B cell (primary cell): ENCODE data around the gene GCNT4. TPM values are rescaled to one million over a fixed set of nuclear protein-coding genes. Genes with fewer than 3 reads are reported as not detected.

Experiments
- ATAC-seq: fragments of 200-7000 bp; cut with Tn5 transposase; one replicate; pipeline ENCODE4 v1.10.0; 2021; ENCODE audit warnings: low read depth, mild to moderate bottlenecking, moderate number of reproducible peaks, moderate library complexity
- CTCF ChIA-PET: fragments of 350-600 bp; sonication (Branson Sonifier 250); formaldehyde crosslinking; loops from one replicate; lab custom pipeline; 2021; ENCODE audit warnings: antibody characterized with exemption, inconsistent platforms; lab: Charles Lee
- POLR2A ChIA-PET: fragments of 350-600 bp; sonication (Branson Sonifier 250); formaldehyde crosslinking; loops from one replicate; lab custom pipeline; 2021; ENCODE audit warnings: antibody characterized with exemption; lab: Charles Lee
- DNase-seq: peaks from one replicate; pipeline ENCODE4 v3.0.0; 2013
- H2AFZ ChIP-seq: 2 replicates; pipeline ENCODE4 v1.6.1; 2012; ENCODE audit warnings: mild to moderate bottlenecking, low read depth, low read length; ENCODE audit not compliant: insufficient read depth, poor library complexity, severe bottlenecking
- H3K27ac ChIP-seq, 2 donors: 1 replicate in 1 of 2; 2 replicates in 1 of 2; pipeline ENCODE4 v1.5.1; 2012 to 2013; ENCODE audit warnings: low read length in 2 of 2, mild to moderate bottlenecking in 2 of 2, moderate library complexity in 1 of 2
- H3K27me3 ChIP-seq, 4 experiments: fragments of 200-600 bp in 1 of 4; sonication (generic) in 1 of 4; replicated peaks in 1 of 4; 1 replicate in 2 of 4; 2 replicates in 2 of 4; pipeline versions ENCODE4 v1.6.1 to v1.7.0; 2013 to 2016; ENCODE audit warnings: low read length in 3 of 4, mild to moderate bottlenecking in 2 of 4, mixed read lengths in 1 of 4, moderate library complexity in 1 of 4; ENCODE audit not compliant: insufficient read depth in 4 of 4, control insufficient read depth in 3 of 4; ENCODE audit errors: control extremely low read depth in 1 of 4
- H3K36me3 ChIP-seq, 2 experiments: replicated peaks in 1 of 2; 1 replicate in 1 of 2; 2 replicates in 1 of 2; pipeline versions ENCODE4 v1.6.1 to v1.7.1; 2013; ENCODE audit warnings: low read length in 1 of 2; ENCODE audit not compliant: insufficient read depth in 2 of 2, control insufficient read depth in 1 of 2; ENCODE audit errors: control extremely low read depth in 1 of 2, extremely low read depth in 1 of 2
- H3K4me1 ChIP-seq, 2 donors: fragments of 200-600 bp in 1 of 2; sonication (generic) in 1 of 2; 1 replicate in 1 of 2; 2 replicates in 1 of 2; pipeline versions ENCODE4 v1.5.1 to v1.6.1; 2013 to 2017; ENCODE audit warnings: low read length in 2 of 2; ENCODE audit not compliant: control insufficient read depth in 2 of 2, insufficient read depth in 2 of 2
- H3K4me2 ChIP-seq: replicated peaks from 2 replicates; pipeline ENCODE3; 2012; ENCODE audit warnings: mild to moderate bottlenecking, low read depth, low read length; ENCODE audit not compliant: poor library complexity, severe bottlenecking
- H3K4me3 ChIP-seq, 5 experiments: fragments of 200-600 bp in 1 of 5; sonication (generic) in 1 of 5; 1 replicate in 3 of 5; 2 replicates in 2 of 5; pipeline versions ENCODE4 v1.5.1 to v1.7.0; 2011 to 2016; ENCODE audit warnings: low read length in 4 of 5, mild to moderate bottlenecking in 4 of 5, low read depth in 2 of 5, control low read depth in 1 of 5, moderate library complexity in 1 of 5; ENCODE audit not compliant: insufficient read depth in 1 of 5; ENCODE audit errors: control extremely low read depth in 1 of 5, extremely low read depth in 1 of 5
- H3K79me2 ChIP-seq: fragments of 200-600 bp; sonication (generic); one replicate; pipeline ENCODE4 v1.6.0; 2016; ENCODE audit warnings: low read length; ENCODE audit not compliant: control insufficient read depth, insufficient read depth
- H3K9ac ChIP-seq: fragments of 200-600 bp; sonication (generic); 2 replicates; pipeline ENCODE4 v1.6.1; 2017; ENCODE audit warnings: mild to moderate bottlenecking, low read length, moderate library complexity
- H3K9me3 ChIP-seq, 3 donors: one replicate each; pipeline versions ENCODE4 v1.6.1 to v1.7.1; 2013; ENCODE audit warnings: low read length in 2 of 3; ENCODE audit not compliant: control insufficient read depth in 2 of 3, insufficient read depth in 1 of 3; ENCODE audit errors: control extremely low read depth in 1 of 3
- H4K20me1 ChIP-seq: 2 replicates; pipeline ENCODE4 v1.6.0; 2012; ENCODE audit warnings: mild to moderate bottlenecking, low read length; ENCODE audit not compliant: insufficient read depth, control insufficient read depth, poor library complexity, severe bottlenecking
- H3K27ac Mint-ChIP-seq: one replicate; pipeline ENCODE4 v1.8.0; 2021; ENCODE audit warnings: mixed read lengths
- H3K27me3 Mint-ChIP-seq: one replicate; pipeline ENCODE4 v1.8.0; 2021; ENCODE audit warnings: mixed read lengths
- H3K4me1 Mint-ChIP-seq: one replicate; pipeline ENCODE4 v1.8.0; 2021; ENCODE audit warnings: mixed read lengths
- H3K4me3 Mint-ChIP-seq: one replicate; pipeline ENCODE4 v1.8.0; 2021; ENCODE audit warnings: mixed read lengths
- H3K9me3 Mint-ChIP-seq: one replicate; pipeline ENCODE4 v1.8.0; 2022; ENCODE audit warnings: mixed read lengths; ENCODE audit not compliant: insufficient read depth
- EZH2 ChIP-seq: IDR thresholded peaks from 2 replicates; pipeline ENCODE4 v1.6.1; 2012; ENCODE audit warnings: borderline replicate concordance, low read depth, mild to moderate bottlenecking, moderate library complexity, low read length; ENCODE audit not compliant: insufficient read depth, poor library complexity, severe bottlenecking
- WGBS: methylation state at CpG from one replicate; pipeline ENCODE4 v1.1.5; 2013; ENCODE audit warnings: missing lambda C conversion rate; ENCODE audit not compliant: insufficient coverage; 5-methylcytosine and 5-hydroxymethylcytosine counted together
- intact Hi-C: fragments of 100-400 bp; cut with micrococcal nuclease; formaldehyde crosslinking; loops from one replicate; pipeline ENCODE4 v1.10.0; 2022
- polyA plus RNA-seq: library from polyadenylated mRNA; depleted of rRNA; stranded (reverse); fragments of >200 nt; gene quantifications from 2 replicates; pipeline ENCODE4 v1.2.3, GENCODE V29; 2012
- total RNA-seq, 2 donors: library from RNA; stranded (reverse); fragments of 120-200 nt in 1 of 2; gene quantifications; 1 replicate in 1 of 2; 2 replicates in 1 of 2; pipeline versions ENCODE4 v1.2.3 to v1.2.4, GENCODE V29; 2013 to 2022
- TF ChIP-seq, protein P1 (sequence below): fragments of 200-600 bp; IDR thresholded peaks from one replicate; pipeline ENCODE4 v1.8.0; 2022; ENCODE audit warnings: antibody characterized with exemption, mild to moderate bottlenecking

GCNT4 gene
- total and polyA plus RNA-seq, 2 donors (not counting 1 experiment from before 2014, with no cell fraction given), result 0.01 TPM; not detected in 1

DNA sequence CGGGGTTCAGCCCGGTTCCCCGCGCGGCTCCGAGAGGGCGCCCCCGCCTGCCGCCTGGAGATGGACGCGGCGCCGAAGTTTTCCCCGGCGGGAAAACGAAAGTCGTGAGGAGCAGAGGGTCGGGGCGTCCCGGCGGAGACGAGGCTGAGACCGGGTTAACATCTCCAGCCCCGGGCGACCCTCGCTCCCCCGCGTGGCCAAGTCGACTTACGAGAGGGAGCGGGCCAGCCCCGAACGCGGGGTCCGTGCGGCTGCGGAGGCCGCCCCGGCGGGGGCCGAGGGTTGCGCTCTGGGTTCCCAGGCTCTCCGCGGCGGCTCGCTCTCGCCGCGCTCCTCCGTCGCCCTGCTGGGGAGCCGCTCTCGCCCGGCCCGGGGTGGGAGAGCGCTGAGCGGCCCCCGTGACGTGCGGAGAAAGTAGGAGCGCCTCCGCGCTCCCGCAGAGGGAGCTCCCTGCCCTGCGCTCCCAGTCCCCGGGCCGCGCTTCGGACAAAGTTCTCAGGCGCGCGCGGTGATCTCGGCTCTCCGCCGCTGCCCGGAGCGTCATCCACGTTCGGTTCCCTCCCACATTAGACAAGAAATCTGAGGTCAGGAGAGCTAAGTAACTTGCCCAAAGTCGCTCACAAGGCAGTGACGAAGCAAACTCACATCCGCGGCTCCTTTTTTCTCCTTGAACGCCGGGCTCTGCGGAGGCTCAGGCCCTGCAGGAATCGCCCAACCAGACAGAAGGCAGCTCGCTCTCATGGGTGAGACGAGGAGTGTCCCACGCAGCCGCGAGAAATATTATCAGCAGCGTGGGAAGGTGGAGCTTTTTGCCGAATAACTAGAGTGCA is 1.2 kb upstream of the GCNT4 start:
- peak overlapping the region in 3 of 5 experiments; percentile 44 to 57 (median 55) for H3K4me3 ChIP-seq
- ATAC-seq (no peak), DNase-seq (peak; percentile 19)
- no peaks in the 10 kb centered on the region for H3K79me2 ChIP-seq
- peaks cover 0 to 49% (median 13%) of the 10 kb centered on the region in 4 experiments for H3K27me3 ChIP-seq
- TF ChIP-seq, protein P1, sequence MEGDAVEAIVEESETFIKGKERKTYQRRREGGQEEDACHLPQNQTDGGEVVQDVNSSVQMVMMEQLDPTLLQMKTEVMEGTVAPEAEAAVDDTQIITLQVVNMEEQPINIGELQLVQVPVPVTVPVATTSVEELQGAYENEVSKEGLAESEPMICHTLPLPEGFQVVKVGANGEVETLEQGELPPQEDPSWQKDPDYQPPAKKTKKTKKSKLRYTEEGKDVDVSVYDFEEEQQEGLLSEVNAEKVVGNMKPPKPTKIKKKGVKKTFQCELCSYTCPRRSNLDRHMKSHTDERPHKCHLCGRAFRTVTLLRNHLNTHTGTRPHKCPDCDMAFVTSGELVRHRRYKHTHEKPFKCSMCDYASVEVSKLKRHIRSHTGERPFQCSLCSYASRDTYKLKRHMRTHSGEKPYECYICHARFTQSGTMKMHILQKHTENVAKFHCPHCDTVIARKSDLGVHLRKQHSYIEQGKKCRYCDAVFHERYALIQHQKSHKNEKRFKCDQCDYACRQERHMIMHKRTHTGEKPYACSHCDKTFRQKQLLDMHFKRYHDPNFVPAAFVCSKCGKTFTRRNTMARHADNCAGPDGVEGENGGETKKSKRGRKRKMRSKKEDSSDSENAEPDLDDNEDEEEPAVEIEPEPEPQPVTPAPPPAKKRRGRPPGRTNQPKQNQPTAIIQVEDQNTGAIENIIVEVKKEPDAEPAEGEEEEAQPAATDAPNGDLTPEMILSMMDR, result no peak
- TF ChIP-seq EZH2, result no peak
- peak overlapping the region; percentile 60 for H2AFZ ChIP-seq
- POLR2A ChIA-PET, result no interaction called here
- Mint-ChIP-seq H3K4me1 (peaks cover 14% of the 10 kb centered on the region), H3K27me3 (peaks cover 72% of the 10 kb centered on the region), H3K4me3 (peak overlapping the region; percentile 75), H3K9me3 (no peaks in the 10 kb centered on the region), H3K27ac (no peak overlapping the region)
- H3K4me1 ChIP-seq, result peaks cover 11 to 13% of the 10 kb centered on the region in 2 donors
- no peaks in the 10 kb centered on the region for H3K9me3 ChIP-seq
- no peaks in the 10 kb centered on the region for H4K20me1 ChIP-seq
- intact Hi-C loops, result no loop called here
- peak overlapping the region; percentile 78 for H3K4me2 ChIP-seq
- no peak overlapping the region for H3K27ac ChIP-seq
- 1% methylated on average over 95 of the region's 95 CpGs for WGBS
- CTCF ChIA-PET, result no interaction called here
- H3K9ac ChIP-seq, result peak overlapping the region; percentile 49
- no peaks in the 10 kb centered on the region for H3K36me3 ChIP-seq

DNA sequence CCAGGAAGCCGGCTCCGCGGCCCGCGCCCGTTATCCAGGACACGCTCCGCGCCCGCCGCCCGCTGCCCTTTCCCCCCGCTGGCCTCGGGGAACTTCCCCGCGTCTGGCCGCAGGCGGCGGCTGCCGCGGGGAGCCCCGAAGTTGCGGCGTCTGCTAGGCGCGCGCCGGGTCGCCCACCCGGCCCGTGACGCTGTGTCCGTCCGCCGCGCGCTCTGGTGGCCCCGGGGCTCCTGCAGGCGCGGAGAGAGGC is 621 bp upstream of the GCNT4 start:
- no peaks in the 10 kb centered on the region for H3K9me3 Mint-ChIP-seq
- H3K4me1 Mint-ChIP-seq, result peaks cover 14% of the 10 kb centered on the region
- ChIA-PET POLR2A (no interaction called here), CTCF (no interaction called here)
- Histone ChIP-seq H3K27me3 (peaks cover 0 to 50% (median 13%) of the 10 kb centered on the region in 4 experiments), H3K9me3 (no peaks in the 10 kb centered on the region), H4K20me1 (no peaks in the 10 kb centered on the region), H3K79me2 (no peaks in the 10 kb centered on the region), H3K27ac (no peak overlapping the region), H3K4me3 (peak overlapping the region in 3 of 5 experiments; percentile 44 to 57 (median 55)), H3K9ac (peak overlapping the region; percentile 49), H2AFZ (peak overlapping the region; percentile 70), H3K4me2 (peak overlapping the region; percentile 78), H3K4me1 (peaks cover 11 to 13% of the 10 kb centered on the region in 2 donors), H3K36me3 (no peaks in the 10 kb centered on the region)
- no peak for TF ChIP-seq EZH2
- TF ChIP-seq, protein P1, result no peak
- 1% methylated on average over 40 of the region's 40 CpGs for WGBS
- DNase-seq, result no peak
- no peak for ATAC-seq
- H3K4me3 Mint-ChIP-seq, result no peak overlapping the region
- no peak overlapping the region for H3K27ac Mint-ChIP-seq
- peaks cover 67% of the 10 kb centered on the region for H3K27me3 Mint-ChIP-seq
- intact Hi-C loops, result no loop called here
